IMR-90 (cell line): ENCODE results near the gene TRAF1. TPM values are rescaled to one million over a fixed set of nuclear protein-coding genes. Genes with fewer than 3 reads are reported as not detected.

Experiments used
- ATAC-seq: fragments of 200-7000 bp; cut with Tn5 transposase; 2 replicates; pipeline ENCODE4 v1.9.1; 2020; ENCODE audit warnings: low read depth, mild to moderate bottlenecking, moderate library complexity
- BruUV-seq: library from RNA; stranded (reverse); fragments of 400-500 nt; replicated peaks from 2 replicates; lab custom pipeline; 2021; lab: Mats Ljungman, UMichigan
- CTCF ChIA-PET: fragments of 300-600 bp; formaldehyde crosslinking; extraction: SDS; loops from one replicate; lab custom pipeline; 2021; ENCODE audit warnings: antibody characterized with exemption; lab: Yijun Ruan, JAX
- POLR2A ChIA-PET: fragments of 300-600 bp; sonication (Branson Sonifier 250); formaldehyde crosslinking; loops from one replicate; lab custom pipeline; 2022; ENCODE audit warnings: antibody characterized with exemption; ENCODE audit not compliant: unreplicated experiment; lab: Charles Lee
- DNase-seq: peaks from one replicate; pipeline ENCODE4 v3.0.0; 2013
- H2AFZ ChIP-seq: replicated peaks from 2 replicates; pipeline ENCODE3; 2013; ENCODE audit warnings: low read length, mild to moderate bottlenecking; ENCODE audit not compliant: poor library complexity
- H2AK5ac ChIP-seq: 2 replicates; pipeline ENCODE4 v1.6.1; 2013; ENCODE audit warnings: low read depth, low read length, inconsistent platforms
- H2AK9ac ChIP-seq: replicated peaks from 2 replicates; pipeline ENCODE3; 2013; ENCODE audit warnings: mild to moderate bottlenecking, low read depth, low read length, moderate library complexity; ENCODE audit not compliant: poor library complexity
- H2BK120ac ChIP-seq: 2 replicates; pipeline ENCODE4 v1.6.1; 2013; ENCODE audit warnings: low read depth, low read length, inconsistent platforms
- H2BK15ac ChIP-seq: 3 replicates; pipeline ENCODE4 v1.6.1; 2013; ENCODE audit warnings: low read depth, low read length, inconsistent platforms
- H2BK20ac ChIP-seq: 2 replicates; pipeline ENCODE4 v1.6.1; 2013; ENCODE audit warnings: low read depth, mild to moderate bottlenecking, inconsistent platforms, low read length, moderate library complexity
- H2BK5ac ChIP-seq: 2 replicates; pipeline ENCODE4 v1.6.1; 2013; ENCODE audit warnings: mild to moderate bottlenecking, low read depth, low read length, inconsistent platforms; ENCODE audit not compliant: poor library complexity, severe bottlenecking
- H3K14ac ChIP-seq: replicated peaks from 2 replicates; pipeline ENCODE4 v1.6.1; 2013; ENCODE audit warnings: low read depth, low read length, inconsistent platforms
- H3K18ac ChIP-seq: 2 replicates; pipeline ENCODE4 v1.6.1; 2013; ENCODE audit warnings: low read depth, low read length, control low read depth
- H3K23ac ChIP-seq: 2 replicates; pipeline ENCODE4 v1.6.1; 2013; ENCODE audit warnings: low read depth, low read length, inconsistent platforms
- H3K27ac ChIP-seq: 2 replicates; pipeline ENCODE4 v1.5.1; 2013; ENCODE audit warnings: mild to moderate bottlenecking, control low read depth, low read length; ENCODE audit not compliant: insufficient read depth
- H3K27me3 ChIP-seq: 2 replicates; pipeline ENCODE4 v1.6.1; 2013; ENCODE audit warnings: low read length; ENCODE audit not compliant: control insufficient read depth, insufficient read depth
- H3K36me3 ChIP-seq: 2 replicates; pipeline ENCODE4 v1.6.1; 2013; ENCODE audit warnings: low read length, mixed read lengths; ENCODE audit not compliant: control insufficient read depth, insufficient read depth
- H3K4ac ChIP-seq: 2 replicates; pipeline ENCODE4 v1.6.1; 2013; ENCODE audit warnings: low read depth, low read length, inconsistent platforms
- H3K4me1 ChIP-seq: 2 replicates; pipeline ENCODE4 v1.6.1; 2013; ENCODE audit warnings: low read length, mixed read lengths; ENCODE audit not compliant: control insufficient read depth, insufficient read depth
- H3K4me2 ChIP-seq: 2 replicates; pipeline ENCODE4 v1.6.1; 2013; ENCODE audit warnings: low read depth, mild to moderate bottlenecking, control low read depth, low read length, moderate library complexity
- H3K4me3 ChIP-seq: 2 replicates; pipeline ENCODE4 v1.5.1; 2013; ENCODE audit warnings: low read depth, mild to moderate bottlenecking, control low read depth, low read length, moderate library complexity; ENCODE audit not compliant: insufficient read depth
- H3K56ac ChIP-seq: 2 replicates; pipeline ENCODE4 v1.6.1; 2013; ENCODE audit warnings: low read length, inconsistent platforms; ENCODE audit not compliant: insufficient read depth; ENCODE audit errors: extremely low read depth
- H3K79me1 ChIP-seq, 2 experiments: 2 replicates each; pipeline ENCODE4 v1.6.1; 2013; ENCODE audit warnings: low read length in 2 of 2, inconsistent platforms in 1 of 2, low read depth in 1 of 2
- H3K9ac ChIP-seq: 2 replicates; pipeline ENCODE4 v1.6.1; 2013; ENCODE audit warnings: low read depth, low read length, control low read depth
- H3K9me1 ChIP-seq: 2 replicates; pipeline ENCODE4 v1.6.1; 2013; ENCODE audit warnings: low read length, inconsistent platforms; ENCODE audit not compliant: insufficient read depth
- H3K9me3 ChIP-seq: 2 replicates; pipeline ENCODE4 v1.6.1; 2013; ENCODE audit warnings: low read length; ENCODE audit not compliant: control insufficient read depth, insufficient read depth
- H4K20me1 ChIP-seq: 2 replicates; pipeline ENCODE4 v1.6.1; 2013; ENCODE audit warnings: low read length, inconsistent platforms; ENCODE audit not compliant: insufficient read depth
- H4K5ac ChIP-seq: 2 replicates; pipeline ENCODE4 v1.6.1; 2013; ENCODE audit warnings: mild to moderate bottlenecking, low read depth, low read length, control low read depth
- H4K8ac ChIP-seq, 2 experiments: 2 replicates each; pipeline ENCODE4 v1.6.1; 2013; ENCODE audit warnings: low read depth in 2 of 2, low read length in 2 of 2, control low read depth in 1 of 2, inconsistent platforms in 1 of 2
- H4K91ac ChIP-seq: 2 replicates; pipeline ENCODE4 v1.6.1; 2013; ENCODE audit warnings: low read depth, low read length, inconsistent platforms; ENCODE audit not compliant: insufficient read depth
- BHLHE40 ChIP-seq: fragments of 150-350 bp; IDR thresholded peaks from 2 replicates; pipeline ENCODE4 v1.6.1; 2016; ENCODE audit warnings: mild to moderate bottlenecking, low read depth, low read length
- NFE2L2 ChIP-seq: fragments of 150-350 bp; IDR thresholded peaks from 2 replicates; pipeline ENCODE4 v1.6.1; 2016; ENCODE audit warnings: low read depth, mild to moderate bottlenecking, low read length
- RAD21 ChIP-seq: IDR thresholded peaks from 2 replicates; pipeline ENCODE4 v1.6.1; 2012; ENCODE audit warnings: low read length, improper control_type of control experiment
- SMC3 ChIP-seq: fragments of 150-350 bp; IDR thresholded peaks from 2 replicates; pipeline ENCODE4 v1.6.1; 2016; ENCODE audit warnings: low read depth, mild to moderate bottlenecking, antibody characterized with exemption, low read length, moderate library complexity
- WGBS, 2 experiments: methylation state at CpG; one replicate each; pipeline versions ENCODE4 v1.1.5 to v1.1.7; 2013; ENCODE audit warnings: missing lambda C conversion rate in 2 of 2; ENCODE audit not compliant: insufficient read length in 1 of 2; ENCODE audit errors: extremely low coverage in 2 of 2; 5-methylcytosine and 5-hydroxymethylcytosine counted together
- dilution Hi-C: fragments of 300-500 bp; cut with HindIII; formaldehyde crosslinking; loops from one replicate; pipeline ENCODE4 v1.14.3; 2018; ENCODE audit warnings: low sequenced_read_pairs; ENCODE audit not compliant: unreplicated experiment
- in situ Hi-C: fragments of 300-500 bp; cut with MboI; formaldehyde crosslinking; loops from 3 replicates; pipeline ENCODE4 v1.14.3; 2019; ENCODE audit warnings: low sequenced_read_pairs, inconsistent platforms, mixed read lengths
- intact Hi-C: fragments of 100-400 bp; cut with micrococcal nuclease; formaldehyde crosslinking; loops from 2 replicates; pipeline ENCODE4 v1.10.0; 2022
- polyA plus RNA-seq, 3 experiments: library from polyadenylated mRNA; depleted of rRNA; stranded (reverse); fragments of >200 nt; gene quantifications; 2 replicates each; pipeline ENCODE4 v1.2.3, GENCODE V29; 2012; ENCODE audit warnings: low replicate concordance in 1 of 3
- total RNA-seq: library from RNA; depleted of rRNA; stranded (reverse); fragments of >200 nt; gene quantifications from 2 replicates; pipeline ENCODE4 v1.2.3, GENCODE V29; 2012
- TF ChIP-seq, protein P1 (sequence below): conservative IDR thresholded peaks from 2 replicates; pipeline ENCODE4 v1.5.1; 2012; ENCODE audit warnings: mild to moderate bottlenecking, low read depth, low read length, improper control_type of control experiment

Gene TRAF1
- total and polyA plus RNA-seq, 2 of the 4 experiments (the other 2 are of a cell fraction): 3.9 to 4.1 TPM

DNA sequence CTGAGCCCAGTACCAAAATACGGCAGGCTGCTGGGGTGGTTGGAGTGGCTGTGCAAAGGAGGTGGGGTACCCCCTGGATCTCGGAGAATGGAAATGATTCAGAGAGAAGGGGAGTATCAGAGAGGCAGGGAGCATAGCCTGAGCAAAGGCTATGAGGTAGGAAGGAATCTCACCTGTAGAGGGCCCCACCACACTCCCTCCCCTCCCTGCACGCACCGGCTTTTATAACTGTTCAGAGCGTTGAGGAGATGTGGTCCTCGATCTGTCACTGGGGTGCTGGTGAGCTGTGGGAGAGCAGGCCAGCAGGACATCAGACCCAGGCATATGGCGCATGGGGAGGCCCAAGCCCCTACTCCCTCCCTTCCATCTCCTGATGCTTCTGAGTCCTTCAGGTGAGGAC, 62.8 kb downstream of the TRAF1 start:
- in situ Hi-C loops (no loop called here), intact Hi-C loops (no loop called here), dilution Hi-C loops (no loop called here)
- H3K4me3 ChIP-seq: no peak overlapping the region
- TF ChIP-seq SMC3: no peak
- TF ChIP-seq NFE2L2: no peak
- no peak for TF ChIP-seq RAD21
- TF ChIP-seq, protein P1, sequence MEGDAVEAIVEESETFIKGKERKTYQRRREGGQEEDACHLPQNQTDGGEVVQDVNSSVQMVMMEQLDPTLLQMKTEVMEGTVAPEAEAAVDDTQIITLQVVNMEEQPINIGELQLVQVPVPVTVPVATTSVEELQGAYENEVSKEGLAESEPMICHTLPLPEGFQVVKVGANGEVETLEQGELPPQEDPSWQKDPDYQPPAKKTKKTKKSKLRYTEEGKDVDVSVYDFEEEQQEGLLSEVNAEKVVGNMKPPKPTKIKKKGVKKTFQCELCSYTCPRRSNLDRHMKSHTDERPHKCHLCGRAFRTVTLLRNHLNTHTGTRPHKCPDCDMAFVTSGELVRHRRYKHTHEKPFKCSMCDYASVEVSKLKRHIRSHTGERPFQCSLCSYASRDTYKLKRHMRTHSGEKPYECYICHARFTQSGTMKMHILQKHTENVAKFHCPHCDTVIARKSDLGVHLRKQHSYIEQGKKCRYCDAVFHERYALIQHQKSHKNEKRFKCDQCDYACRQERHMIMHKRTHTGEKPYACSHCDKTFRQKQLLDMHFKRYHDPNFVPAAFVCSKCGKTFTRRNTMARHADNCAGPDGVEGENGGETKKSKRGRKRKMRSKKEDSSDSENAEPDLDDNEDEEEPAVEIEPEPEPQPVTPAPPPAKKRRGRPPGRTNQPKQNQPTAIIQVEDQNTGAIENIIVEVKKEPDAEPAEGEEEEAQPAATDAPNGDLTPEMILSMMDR: no peak
- TF ChIP-seq BHLHE40: no peak
- no peak overlapping the region for H2AFZ ChIP-seq
- no peak overlapping the region for H3K14ac ChIP-seq
- no peak overlapping the region for H3K18ac ChIP-seq
- no peak overlapping the region for H3K27ac ChIP-seq
- H2AK9ac ChIP-seq: no peak overlapping the region
- no peaks in the 10 kb centered on the region for H4K20me1 ChIP-seq
- no peak overlapping the region for H2AK5ac ChIP-seq
- no peak overlapping the region for H3K9ac ChIP-seq
- no peak overlapping the region for H2BK15ac ChIP-seq
- no peak for DNase-seq
- no CpG with 5 or more reads among the region's 7 CpGs for WGBS, 2 experiments
- H4K8ac ChIP-seq: no peak overlapping the region
- H2BK20ac ChIP-seq: no peak overlapping the region
- no peak overlapping the region for H3K23ac ChIP-seq
- no peak overlapping the region for H2BK120ac ChIP-seq
- H4K5ac ChIP-seq: no peak overlapping the region
- H3K79me1 ChIP-seq: peaks cover 7 to 21% of the 10 kb centered on the region in 2 experiments
- no peak for ATAC-seq
- H2BK5ac ChIP-seq: no peak overlapping the region
- H3K9me1 ChIP-seq: peaks cover 15% of the 10 kb centered on the region; the same call in 1 of the 2 replicates
- H3K4ac ChIP-seq: no peak overlapping the region
- H4K91ac ChIP-seq: no peak overlapping the region
- peaks cover 46% of the 10 kb centered on the region for H3K36me3 ChIP-seq
- peaks cover 5% of the 10 kb centered on the region for H3K4me1 ChIP-seq
- BruUV-seq: no TSS peak
- ChIA-PET POLR2A (no interaction called here), CTCF (no interaction called here)
- no peaks in the 10 kb centered on the region for H3K27me3 ChIP-seq
- no peak overlapping the region for H3K56ac ChIP-seq
- no peaks in the 10 kb centered on the region for H3K9me3 ChIP-seq
- H3K4me2 ChIP-seq: no peak overlapping the region
